ENCODE measurements around the gene VSX1. TPM values are rescaled to one million over a fixed set of nuclear protein-coding genes. Genes with fewer than 3 reads are reported as not detected.

The VSX1 gene
- total RNA-seq, 1 donor from 2014 or later = not detected

GRCh38 chr20:25097498-25097897 lies 15.6 kb upstream of the VSX1 start:
- DNase-seq (no peak), ATAC-seq (ENCODE audit: low read depth) (no peak)
- Mint-ChIP-seq H3K4me1 (no peaks in the 10 kb centered on the region), H3K9me3 (no peaks in the 10 kb centered on the region), H3K4me3 (no peak overlapping the region), H3K36me3 (ENCODE audit: low read depth) (no peaks in the 10 kb centered on the region), H3K27me3 (peaks cover 11% of the 10 kb centered on the region), H3K27ac (no peak overlapping the region)
- POLR2A ChIA-PET = no interaction called here
- TF ChIP-seq CTCF (IDR thresholded peaks at IDR 0.05) = no peak
- CTCF ChIA-PET = no interaction called here
- intact Hi-C loops (cut with micrococcal nuclease) = no loop called here

- H3K27ac Mint-ChIP-seq = no peak overlapping the region
Measured at GRCh38 chr20:25090492-25091429, 8.8 kb upstream of the VSX1 start.

GRCh38 chr20:25089662-25090061 lies 7.7 kb upstream of the VSX1 start:
- intact Hi-C loops (cut with micrococcal nuclease) = no loop called here
- ATAC-seq (ENCODE audit: low read depth) = no peak
- Mint-ChIP-seq H3K36me3 (ENCODE audit: low read depth) (no peaks in the 10 kb centered on the region), H3K4me3 (no peak overlapping the region), H3K27ac (no peak overlapping the region), H3K4me1 (no peaks in the 10 kb centered on the region), H3K9me3 (no peaks in the 10 kb centered on the region), H3K27me3 (peaks cover 48% of the 10 kb centered on the region)
- CTCF ChIA-PET = no interaction called here
- no peak for DNase-seq
- POLR2A ChIA-PET = no interaction called here
- no peak for TF ChIP-seq CTCF (IDR thresholded peaks at IDR 0.05)

More at GRCh38 chr20:25090492-25091429, 8.8 kb upstream of the VSX1 start:
- ChIA-PET CTCF (no interaction called here), POLR2A (no interaction called here)
- Mint-ChIP-seq H3K4me1 (no peaks in the 10 kb centered on the region), H3K36me3 (ENCODE audit: low read depth) (no peaks in the 10 kb centered on the region), H3K9me3 (no peaks in the 10 kb centered on the region), H3K4me3 (no peak overlapping the region), H3K27me3 (peaks cover 42% of the 10 kb centered on the region)
- no peak for TF ChIP-seq CTCF (IDR thresholded peaks at IDR 0.05)
- ATAC-seq (ENCODE audit: low read depth) = no peak
- DNase-seq = no peak
- intact Hi-C loops (cut with micrococcal nuclease) = no loop called here

- ChIA-PET POLR2A (no interaction called here), CTCF (no interaction called here)
- H3K4me3 Mint-ChIP-seq = no peak overlapping the region
- no peak for ATAC-seq (ENCODE audit: low read depth)
- no peak overlapping the region for H3K27ac Mint-ChIP-seq
- no peak for TF ChIP-seq CTCF (IDR thresholded peaks at IDR 0.05)
- H3K27me3 Mint-ChIP-seq = peaks cover 51% of the 10 kb centered on the region
- no peaks in the 10 kb centered on the region for H3K9me3 Mint-ChIP-seq
- no peak for DNase-seq
- H3K36me3 Mint-ChIP-seq (ENCODE audit: low read depth) = no peaks in the 10 kb centered on the region
- H3K4me1 Mint-ChIP-seq = peaks cover 1% of the 10 kb centered on the region
- intact Hi-C loops (cut with micrococcal nuclease) = no loop called here
Measured at GRCh38 chr20:25089096-25089495, 7.2 kb upstream of the VSX1 start.

GRCh38 chr20:25088267-25088666 lies 6.3 kb upstream of the VSX1 start:
- Mint-ChIP-seq H3K4me3 (no peak overlapping the region), H3K4me1 (peaks cover 1% of the 10 kb centered on the region), H3K36me3 (ENCODE audit: low read depth) (no peaks in the 10 kb centered on the region), H3K27me3 (peaks cover 57% of the 10 kb centered on the region), H3K27ac (no peak overlapping the region), H3K9me3 (no peaks in the 10 kb centered on the region)
- DNase-seq (no peak), ATAC-seq (ENCODE audit: low read depth) (no peak)
- CTCF ChIA-PET = no interaction called here
- no peak for TF ChIP-seq CTCF (IDR thresholded peaks at IDR 0.05)
- POLR2A ChIA-PET = no interaction called here
- intact Hi-C loops (cut with micrococcal nuclease) = no loop called here

Measured in activated B cell treated with CpG ODN at 0.5 μM for 24 hours (primary cell).